SK-N-SH (cell line): ENCODE measurements around the gene DSCAML1. TPM values are rescaled to one million over a fixed set of nuclear protein-coding genes. Genes with fewer than 3 reads are reported as not detected.

Source experiments
- CTCF ChIA-PET: fragments of 300-600, 350-600 bp; formaldehyde crosslinking; extraction: SDS; loops from one replicate; lab custom pipeline; 2021; lab: Yijun Ruan, JAX
- POLR2A ChIA-PET: fragments of 350-600 bp; sonication (Branson Sonifier 250); formaldehyde crosslinking; extraction: SDS; loops from one replicate; lab custom pipeline; 2020; ENCODE audit warnings: antibody characterized with exemption, inconsistent platforms; lab: Yijun Ruan, JAX
- DNase-seq: peaks from one replicate; pipeline ENCODE4 v3.0.0; 2012
- H2AFZ ChIP-seq: fragments of 200-600 bp; sonication (generic); 2 replicates; pipeline ENCODE4 v1.8.1; 2016; ENCODE audit warnings: antibody characterized with exemption, mild to moderate bottlenecking, low read depth
- H3F3A ChIP-seq: fragments of 200-600 bp; sonication (generic); replicated peaks from 2 replicates; pipeline ENCODE3; 2016; ENCODE audit warnings: antibody characterized with exemption, mild to moderate bottlenecking; ENCODE audit not compliant: insufficient read depth
- H3K27ac ChIP-seq, 2 experiments: fragments of 200-500 bp in 1 of 2; fragments of 200-600 bp in 1 of 2; sonication (Bioruptor generic) in 1 of 2; sonication (generic), shearing (Covaris generic) in 1 of 2; 2 replicates each; pipeline versions ENCODE4 v1.5.1 to v1.6.1; 2014 to 2016; ENCODE audit warnings: low read depth in 2 of 2, inconsistent platforms in 1 of 2, low read length in 1 of 2, mild to moderate bottlenecking in 1 of 2, mixed read lengths in 1 of 2
- H3K27me3 ChIP-seq: fragments of 200-600 bp; sonication (generic), shearing (Covaris generic); 2 replicates; pipeline ENCODE4 v1.6.1; 2016; ENCODE audit warnings: mixed run types; ENCODE audit not compliant: insufficient read depth
- H3K36me3 ChIP-seq, 2 experiments: fragments of 200-500 bp in 1 of 2; fragments of 200-600 bp in 1 of 2; sonication (Bioruptor generic) in 1 of 2; sonication (generic) in 1 of 2; replicated peaks in 1 of 2; 2 replicates each; pipeline versions ENCODE3 to v1.5.1; 2014 to 2016; ENCODE audit warnings: low read length in 1 of 2, mild to moderate bottlenecking in 1 of 2; ENCODE audit not compliant: insufficient read depth in 2 of 2, control insufficient read depth in 1 of 2
- H3K4me1 ChIP-seq, 2 experiments: fragments of 200-500 bp in 1 of 2; fragments of 200-600 bp in 1 of 2; sonication (Bioruptor generic) in 1 of 2; sonication (generic), shearing (Covaris generic) in 1 of 2; 2 replicates each; pipeline versions ENCODE4 v1.5.1 to v1.6.1; 2014 to 2016; ENCODE audit warnings: low read depth in 1 of 2, low read length in 1 of 2, mixed run types in 1 of 2; ENCODE audit not compliant: insufficient read depth in 2 of 2, control insufficient read depth in 1 of 2
- H3K4me2 ChIP-seq: fragments of 200-600 bp; sonication (generic), shearing (Covaris generic); 2 replicates; pipeline ENCODE4 v1.6.1; 2017; ENCODE audit warnings: mixed run types
- H3K4me3 ChIP-seq, 2 experiments: fragments of 200-500 bp in 1 of 2; fragments of 200-600 bp in 1 of 2; sonication (Bioruptor generic) in 1 of 2; sonication (generic), shearing (Covaris generic) in 1 of 2; 2 replicates each; pipeline versions ENCODE4 v1.5.1 to v1.8.1; 2014 to 2016; ENCODE audit warnings: low read depth in 2 of 2, inconsistent platforms in 1 of 2, low read length in 1 of 2, mild to moderate bottlenecking in 1 of 2, mixed read lengths in 1 of 2, moderate library complexity in 1 of 2
- H3K79me2 ChIP-seq: fragments of 200-600 bp; sonication (generic); 2 replicates; pipeline ENCODE4 v1.8.1; 2017; ENCODE audit warnings: mild to moderate bottlenecking; ENCODE audit not compliant: insufficient read depth
- H3K9ac ChIP-seq: fragments of 200-600 bp; sonication (generic); 2 replicates; pipeline ENCODE4 v1.6.1; 2017; ENCODE audit warnings: mixed run types
- H3K9me2 ChIP-seq: fragments of 200-600 bp; sonication (generic); 2 replicates; pipeline ENCODE4 v1.6.1; 2017; ENCODE audit warnings: mixed run types
- H3K9me3 ChIP-seq: fragments of 200-600 bp; sonication (generic); 2 replicates; pipeline ENCODE4 v1.6.1; 2017; ENCODE audit warnings: mixed run types, mild to moderate bottlenecking, moderate library complexity
- H4K20me1 ChIP-seq: fragments of 200-600 bp; sonication (generic); 2 replicates; pipeline ENCODE4 v1.6.1; 2017; ENCODE audit warnings: mild to moderate bottlenecking, mixed run types; ENCODE audit not compliant: insufficient read depth
- CHD2 ChIP-seq: fragments of 150-350 bp; IDR thresholded peaks from 2 replicates; pipeline ENCODE4 v1.6.1; 2018; ENCODE audit warnings: low read length; ENCODE audit not compliant: partially characterized antibody
- EP300 ChIP-seq, 2 experiments: IDR thresholded peaks; 2 replicates each; pipeline versions ENCODE4 v1.4.0 to v1.6.1; 2012; ENCODE audit warnings: borderline replicate concordance in 1 of 2, low read depth in 1 of 2, low read length in 1 of 2
- EZH2phosphoT487 ChIP-seq: fragments of 200-600 bp; sonication (generic); IDR thresholded peaks from 2 replicates; pipeline ENCODE4 v1.6.1; 2017; ENCODE audit warnings: low read depth, mixed run types, mild to moderate bottlenecking, antibody characterized with exemption, moderate library complexity, borderline replicate concordance
- FOSL2 ChIP-seq: IDR thresholded peaks from 2 replicates; pipeline ENCODE4 v1.4.0; 2012; ENCODE audit warnings: low read depth, mild to moderate bottlenecking, moderate library complexity, borderline replicate concordance
- GATA2 ChIP-seq: sonication (generic); formaldehyde crosslinking; IDR thresholded peaks from 2 replicates; pipeline ENCODE4 v1.5.0; 2020; ENCODE audit warnings: mild to moderate bottlenecking, missing genetic modification reagents
- JUND ChIP-seq: IDR thresholded peaks from 2 replicates; pipeline ENCODE4 v1.4.0; 2012
- MEF2A ChIP-seq: IDR thresholded peaks from 2 replicates; pipeline ENCODE4 v1.4.0; 2012; ENCODE audit warnings: low read depth, borderline replicate concordance
- MXI1 ChIP-seq: IDR thresholded peaks from 2 replicates; pipeline ENCODE4 v1.6.1; 2012; ENCODE audit warnings: mild to moderate bottlenecking, low read depth, low read length, improper control_type of control experiment
- RCOR1 ChIP-seq: fragments of 150-350 bp; IDR thresholded peaks from 2 replicates; pipeline ENCODE4 v1.6.1; 2017; ENCODE audit warnings: antibody characterized with exemption, low read length
- RFX5 ChIP-seq: IDR thresholded peaks from 2 replicates; pipeline ENCODE4 v1.6.1; 2012; ENCODE audit warnings: mild to moderate bottlenecking, improper control_type of control experiment, low read length
- SMC3 ChIP-seq: IDR thresholded peaks from 2 replicates; pipeline ENCODE4 v1.6.1; 2012; ENCODE audit warnings: low read depth, low read length, improper control_type of control experiment
- TCF12 ChIP-seq: IDR thresholded peaks from 2 replicates; pipeline ENCODE4 v1.4.0; 2012
- YY1 ChIP-seq: IDR thresholded peaks from 2 replicates; pipeline ENCODE4 v1.4.0; 2012; ENCODE audit warnings: low read depth, mild to moderate bottlenecking
- WGBS: methylation state at CpG from one replicate; pipeline ENCODE4 v1.1.6; 2017; ENCODE audit warnings: low lambda C conversion rate; 5-methylcytosine and 5-hydroxymethylcytosine counted together
- polyA plus RNA-seq, 3 experiments: library from polyadenylated mRNA; depleted of rRNA; stranded (reverse); fragments of >200 nt; gene quantifications; 2 replicates each; pipeline ENCODE4 v1.2.3, GENCODE V29; 2012
- TF ChIP-seq, protein P1 (sequence below): fragments of 200-600 bp; sonication (generic); IDR thresholded peaks from 2 replicates; pipeline ENCODE4 v1.6.1; 2017; ENCODE audit warnings: antibody characterized with exemption, mild to moderate bottlenecking, moderate library complexity
- TF ChIP-seq, protein P2 (sequence below): IDR thresholded peaks from 2 replicates; pipeline ENCODE4; 2012
- TF ChIP-seq, protein P3 (sequence below): IDR thresholded peaks from 2 replicates; pipeline ENCODE4 v1.4.0; 2012; ENCODE audit warnings: low read depth, borderline replicate concordance
- TF ChIP-seq, protein P4 (sequence below): IDR thresholded peaks from 2 replicates; pipeline ENCODE4 v1.4.0; 2012; ENCODE audit warnings: low read depth, borderline replicate concordance

Gene DSCAML1
- polyA plus RNA-seq, 1 of the 3 experiments (the other 2 are of a cell fraction): not detected

DNA sequence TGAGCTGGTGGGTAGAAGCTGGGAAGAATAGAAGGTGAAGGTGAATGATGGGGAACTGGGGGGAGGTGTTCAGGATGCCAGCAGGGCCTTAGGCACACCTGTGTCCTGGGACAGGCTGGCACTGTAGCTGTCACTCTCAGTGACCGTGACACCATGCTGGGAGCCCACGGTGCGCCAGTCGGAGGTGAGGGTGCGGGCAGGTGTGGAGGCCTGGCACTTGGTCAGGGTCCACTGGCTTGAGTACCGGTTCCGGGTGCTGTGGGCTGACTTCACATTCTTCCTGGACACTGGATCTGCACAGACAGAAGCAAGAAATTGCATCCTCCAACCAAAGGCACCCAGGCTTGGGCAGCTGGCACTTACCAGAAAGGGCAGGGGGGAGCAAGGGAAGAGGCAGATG is 365.6 kb downstream of the DSCAML1 start (continued):
- TF ChIP-seq EZH2phosphoT487 (no peak), JUND (no peak), MXI1 (no peak)
- TF ChIP-seq, protein P1, sequence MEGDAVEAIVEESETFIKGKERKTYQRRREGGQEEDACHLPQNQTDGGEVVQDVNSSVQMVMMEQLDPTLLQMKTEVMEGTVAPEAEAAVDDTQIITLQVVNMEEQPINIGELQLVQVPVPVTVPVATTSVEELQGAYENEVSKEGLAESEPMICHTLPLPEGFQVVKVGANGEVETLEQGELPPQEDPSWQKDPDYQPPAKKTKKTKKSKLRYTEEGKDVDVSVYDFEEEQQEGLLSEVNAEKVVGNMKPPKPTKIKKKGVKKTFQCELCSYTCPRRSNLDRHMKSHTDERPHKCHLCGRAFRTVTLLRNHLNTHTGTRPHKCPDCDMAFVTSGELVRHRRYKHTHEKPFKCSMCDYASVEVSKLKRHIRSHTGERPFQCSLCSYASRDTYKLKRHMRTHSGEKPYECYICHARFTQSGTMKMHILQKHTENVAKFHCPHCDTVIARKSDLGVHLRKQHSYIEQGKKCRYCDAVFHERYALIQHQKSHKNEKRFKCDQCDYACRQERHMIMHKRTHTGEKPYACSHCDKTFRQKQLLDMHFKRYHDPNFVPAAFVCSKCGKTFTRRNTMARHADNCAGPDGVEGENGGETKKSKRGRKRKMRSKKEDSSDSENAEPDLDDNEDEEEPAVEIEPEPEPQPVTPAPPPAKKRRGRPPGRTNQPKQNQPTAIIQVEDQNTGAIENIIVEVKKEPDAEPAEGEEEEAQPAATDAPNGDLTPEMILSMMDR: no peak

DNA sequence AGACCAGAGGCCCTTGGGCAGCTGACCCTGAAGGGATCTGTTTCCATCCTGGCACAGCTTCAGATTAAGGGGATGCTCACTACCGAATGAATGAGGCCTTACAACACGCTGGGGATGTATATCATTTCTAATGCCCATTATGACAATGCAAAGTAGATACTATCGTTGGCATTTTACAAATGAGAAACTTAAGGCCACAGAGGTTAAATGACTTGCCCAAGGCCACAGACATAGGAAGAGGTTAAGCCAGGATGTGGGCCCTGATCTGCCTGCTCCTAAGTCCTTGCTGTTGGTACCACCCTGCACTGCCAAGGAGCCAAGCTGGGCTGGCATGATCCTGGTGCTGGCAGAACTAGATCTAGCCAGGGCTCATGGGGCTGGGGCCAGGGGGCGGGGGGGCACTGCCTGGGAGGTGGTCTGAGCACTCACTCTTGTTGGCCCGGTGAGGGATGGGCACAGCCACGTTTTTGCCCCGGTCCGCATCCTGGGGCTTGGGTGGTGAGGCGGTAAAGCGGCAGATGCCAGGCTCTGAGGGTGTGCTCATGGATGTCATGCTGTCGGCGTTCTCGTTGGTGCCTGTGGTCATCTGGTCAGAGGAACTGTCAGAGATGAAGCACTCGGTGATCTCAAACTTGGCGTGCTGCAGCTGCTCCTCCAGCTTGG is 366.6 kb downstream of the DSCAML1 start:
- ChIA-PET POLR2A (interaction anchor here (0.7 kb wide), 1 partner anchor 13 kb away, joined by 3 read pairs; no protein-coding TSS in a partner anchor), CTCF (interaction anchor here (1.0 to 16.8 kb wide), 7 partner anchors 13 to 517 kb away, joined by 4 to 449 read pairs (median 6); partner anchors contain the start of genes DSCAML1 and FXYD2)
- no peak overlapping the region for H3K27ac ChIP-seq
- H2AFZ ChIP-seq: no peak overlapping the region
- peaks cover 0 to 10% of the 10 kb centered on the region in 2 experiments; a peak in 1 of 4 replicates for H3K4me1 ChIP-seq
- no peaks in the 10 kb centered on the region for H3K9me2 ChIP-seq
- TF ChIP-seq YY1: no peak
- TF ChIP-seq, protein P1: no peak
- TF ChIP-seq EZH2phosphoT487: no peak
- TF ChIP-seq GATA2: no peak
- TF ChIP-seq CHD2: no peak
- no peak for TF ChIP-seq MEF2A
- no peak for TF ChIP-seq MXI1
- no peak for TF ChIP-seq SMC3
- TF ChIP-seq, protein P2, sequence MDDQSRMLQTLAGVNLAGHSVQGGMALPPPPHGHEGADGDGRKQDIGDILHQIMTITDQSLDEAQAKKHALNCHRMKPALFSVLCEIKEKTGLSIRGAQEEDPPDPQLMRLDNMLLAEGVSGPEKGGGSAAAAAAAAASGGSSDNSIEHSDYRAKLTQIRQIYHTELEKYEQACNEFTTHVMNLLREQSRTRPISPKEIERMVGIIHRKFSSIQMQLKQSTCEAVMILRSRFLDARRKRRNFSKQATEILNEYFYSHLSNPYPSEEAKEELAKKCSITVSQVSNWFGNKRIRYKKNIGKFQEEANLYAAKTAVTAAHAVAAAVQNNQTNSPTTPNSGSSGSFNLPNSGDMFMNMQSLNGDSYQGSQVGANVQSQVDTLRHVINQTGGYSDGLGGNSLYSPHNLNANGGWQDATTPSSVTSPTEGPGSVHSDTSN: no peak
- TF ChIP-seq, protein P3, sequence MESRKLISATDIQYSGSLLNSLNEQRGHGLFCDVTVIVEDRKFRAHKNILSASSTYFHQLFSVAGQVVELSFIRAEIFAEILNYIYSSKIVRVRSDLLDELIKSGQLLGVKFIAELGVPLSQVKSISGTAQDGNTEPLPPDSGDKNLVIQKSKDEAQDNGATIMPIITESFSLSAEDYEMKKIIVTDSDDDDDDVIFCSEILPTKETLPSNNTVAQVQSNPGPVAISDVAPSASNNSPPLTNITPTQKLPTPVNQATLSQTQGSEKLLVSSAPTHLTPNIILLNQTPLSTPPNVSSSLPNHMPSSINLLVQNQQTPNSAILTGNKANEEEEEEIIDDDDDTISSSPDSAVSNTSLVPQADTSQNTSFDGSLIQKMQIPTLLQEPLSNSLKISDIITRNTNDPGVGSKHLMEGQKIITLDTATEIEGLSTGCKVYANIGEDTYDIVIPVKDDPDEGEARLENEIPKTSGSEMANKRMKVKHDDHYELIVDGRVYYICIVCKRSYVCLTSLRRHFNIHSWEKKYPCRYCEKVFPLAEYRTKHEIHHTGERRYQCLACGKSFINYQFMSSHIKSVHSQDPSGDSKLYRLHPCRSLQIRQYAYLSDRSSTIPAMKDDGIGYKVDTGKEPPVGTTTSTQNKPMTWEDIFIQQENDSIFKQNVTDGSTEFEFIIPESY: no peak
- no peak for TF ChIP-seq RCOR1
- no peak for TF ChIP-seq TCF12
- TF ChIP-seq RFX5: no peak
- TF ChIP-seq FOSL2: no peak
- TF ChIP-seq, protein P4, sequence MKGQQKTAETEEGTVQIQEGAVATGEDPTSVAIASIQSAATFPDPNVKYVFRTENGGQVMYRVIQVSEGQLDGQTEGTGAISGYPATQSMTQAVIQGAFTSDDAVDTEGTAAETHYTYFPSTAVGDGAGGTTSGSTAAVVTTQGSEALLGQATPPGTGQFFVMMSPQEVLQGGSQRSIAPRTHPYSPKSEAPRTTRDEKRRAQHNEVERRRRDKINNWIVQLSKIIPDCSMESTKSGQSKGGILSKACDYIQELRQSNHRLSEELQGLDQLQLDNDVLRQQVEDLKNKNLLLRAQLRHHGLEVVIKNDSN: no peak
- no peak for TF ChIP-seq EP300 (IDR thresholded peaks at IDR 0.05; ENCODE audit: borderline replicate concordance in 1 of 2, low read depth in 1 of 2, low read length in 1 of 2)
- no peaks in the 10 kb centered on the region for H3F3A ChIP-seq
- H3K9ac ChIP-seq: no peak overlapping the region
- DNase-seq: no peak
- no peaks in the 10 kb centered on the region for H3K27me3 ChIP-seq
- H3K9me3 ChIP-seq: no peaks in the 10 kb centered on the region
- H3K79me2 ChIP-seq: no peaks in the 10 kb centered on the region
- H4K20me1 ChIP-seq: no peaks in the 10 kb centered on the region
- 71% methylated on average over 11 of the region's 15 CpGs for WGBS
- H3K4me2 ChIP-seq: no peak overlapping the region
- no peaks in the 10 kb centered on the region for H3K36me3 ChIP-seq
- H3K4me3 ChIP-seq: no peak overlapping the region
